Adrenal gland (tissue), 5 donors: ENCODE results near the gene ZNF550.

Experiments used
- CTCF ChIP-seq, 6 experiments: fragments of 450-650 bp in 4 of 6; fragments of 200-600 bp in 2 of 6; sonication (generic) in 1 of 6; IDR thresholded peaks; 1 replicate in 5 of 6; 2 replicates in 1 of 6; pipeline versions ENCODE4 v1.5.1 to v1.8.0; 2016 to 2021; ENCODE audit warnings: antibody characterized with exemption in 6 of 6, mild to moderate bottlenecking in 2 of 6, moderate library complexity in 1 of 6
- POLR2A ChIP-seq, 2 donors: fragments of 450-650 bp; IDR thresholded peaks; one replicate each; pipeline ENCODE4 v1.6.1; 2017; ENCODE audit warnings: antibody characterized with exemption in 2 of 2, mild to moderate bottlenecking in 2 of 2, moderate library complexity in 1 of 2
- donor health status: DM: no; HTN: no; CAD: no.

DNA sequence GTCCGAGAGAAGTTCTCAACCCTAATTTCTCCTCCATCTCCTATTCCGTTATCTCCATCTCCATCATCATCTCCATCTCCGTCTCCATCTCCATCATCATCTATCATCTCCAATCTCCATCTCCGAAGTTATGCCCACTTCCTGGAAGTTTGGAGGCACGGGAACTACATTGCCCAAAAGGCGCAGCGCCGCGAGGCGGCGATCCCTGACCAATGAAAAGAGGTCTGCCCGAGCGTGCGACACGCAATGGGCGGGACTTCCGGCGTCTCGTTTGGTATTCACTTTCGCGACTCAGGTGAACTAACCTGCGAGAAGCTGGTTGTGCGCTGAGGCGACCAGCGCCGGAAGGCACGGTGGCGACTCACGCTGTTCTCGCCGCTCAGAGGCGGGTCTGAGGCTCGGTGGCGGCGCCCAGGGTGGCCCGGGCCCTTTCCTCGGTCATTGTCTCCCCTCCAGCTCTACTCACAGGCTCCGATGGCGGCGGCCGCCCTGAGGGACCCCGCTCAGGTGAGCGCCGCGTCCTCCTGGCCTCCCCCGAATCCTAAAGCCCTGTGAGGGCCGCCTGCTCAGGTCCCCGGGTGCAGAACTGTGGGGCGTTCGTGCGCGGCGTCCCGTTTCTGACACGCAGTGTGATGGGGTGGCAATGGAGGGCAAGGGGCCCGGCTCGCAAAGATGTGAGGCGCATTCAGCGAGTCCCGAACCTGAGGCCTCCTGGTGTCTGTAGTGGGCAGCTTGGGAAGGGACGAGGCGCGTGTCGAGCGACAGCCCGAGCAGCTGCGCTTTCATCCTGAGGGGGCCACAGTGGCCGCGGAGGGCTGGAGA is 72.0 kb downstream of the ZNF550 start, which contains the start of gene ZNF419:
- TF ChIP-seq POLR2A (IDR thresholded peaks at IDR 0.05) (peak; percentile 36 to 63), CTCF (IDR thresholded peaks at IDR 0.05) (peak in 3 of 6 experiments; percentile 6 to 11 (median 8))
